K562 (cell line): ENCODE data around the gene TBC1D2B.

Experiments used
- FIP1L1 ChIP-seq: fragments of 200-400 bp; formaldehyde crosslinking; IDR thresholded peaks from 2 replicates; pipeline ENCODE4 v1.6.1; 2018; ENCODE audit warnings: mild to moderate bottlenecking, low read depth, low read length; ENCODE audit not compliant: poor library complexity, severe bottlenecking
- NFXL1 ChIP-seq: fragments of 450-650 bp; formaldehyde crosslinking; IDR thresholded peaks from 2 replicates; pipeline ENCODE4 v1.4.0; 2021; ENCODE audit warnings: mild to moderate bottlenecking
- POLR2AphosphoS2 ChIP-seq: IDR thresholded peaks from 2 replicates; pipeline ENCODE4 v1.6.1; 2012; ENCODE audit warnings: low read length, improper control_type of control experiment
- RAD51 ChIP-seq: fragments of 450-650 bp; IDR thresholded peaks from 2 replicates; pipeline ENCODE4 v1.7.1; 2016; ENCODE audit warnings: low read depth, mild to moderate bottlenecking, borderline replicate concordance
- SETDB1 ChIP-seq: IDR thresholded peaks from one replicate; pipeline ENCODE4 v1.6.1; 2012; ENCODE audit warnings: low read length, control low read depth, inconsistent platforms
- ZNF217 ChIP-seq: sonication (generic); formaldehyde crosslinking; IDR thresholded peaks from 2 replicates; pipeline ENCODE4 v1.8.0; 2022; ENCODE audit warnings: mild to moderate bottlenecking, missing genetic modification reagents
- ZNF76 ChIP-seq: fragments of 250-450 bp; sonication (Bioruptor Pico); IDR thresholded peaks from 2 replicates; pipeline ENCODE4 v1.4.0; 2020; ENCODE audit warnings: mild to moderate bottlenecking, moderate library complexity, borderline replicate concordance
- TF ChIP-seq, protein P1 (sequence below), 2 experiments: fragments of 450-650 bp in 1 of 2; IDR thresholded peaks; 2 replicates each; pipeline ENCODE4 v1.6.1; 2011 to 2017; ENCODE audit warnings: low read depth in 2 of 2, antibody characterized with exemption in 1 of 2, borderline replicate concordance in 1 of 2, low read length in 1 of 2, mild to moderate bottlenecking in 1 of 2, mixed read lengths in 1 of 2; ENCODE audit not compliant: control insufficient read depth in 1 of 2
- TF ChIP-seq, protein P2 (sequence below): fragments of 250-450 bp; sonication (Bioruptor Pico); IDR thresholded peaks from 2 replicates; pipeline ENCODE4 v1.5.0; 2021; ENCODE audit warnings: mild to moderate bottlenecking, borderline replicate concordance
- TF ChIP-seq, protein P3 (sequence below): fragments of 250-450 bp; sonication (Bioruptor Pico); IDR thresholded peaks from 2 replicates; pipeline ENCODE4 v1.8.0; 2021; ENCODE audit warnings: moderate library complexity, mild to moderate bottlenecking, inconsistent platforms
- TF ChIP-seq, protein P4 (sequence below), 3 experiments: IDR thresholded peaks in 2 of 3; conservative IDR thresholded peaks in 1 of 3; 2 replicates each; pipeline ENCODE4 v1.5.1; 2011 to 2012; ENCODE audit warnings: low read length in 3 of 3, mild to moderate bottlenecking in 3 of 3, control low read depth in 2 of 3, improper control_type of control experiment in 1 of 3, inconsistent platforms in 1 of 3, low read depth in 1 of 3, mixed read lengths in 1 of 3, moderate library complexity in 1 of 3; ENCODE audit not compliant: insufficient read depth in 2 of 3
- TF ChIP-seq, protein P5 (sequence below): fragments of 200-800 bp; sonication (Bioruptor generic); IDR thresholded peaks from 2 replicates; pipeline ENCODE4 v1.6.1; 2016; ENCODE audit warnings: missing genetic modification characterization, missing compliant biosample characterization

DNA sequence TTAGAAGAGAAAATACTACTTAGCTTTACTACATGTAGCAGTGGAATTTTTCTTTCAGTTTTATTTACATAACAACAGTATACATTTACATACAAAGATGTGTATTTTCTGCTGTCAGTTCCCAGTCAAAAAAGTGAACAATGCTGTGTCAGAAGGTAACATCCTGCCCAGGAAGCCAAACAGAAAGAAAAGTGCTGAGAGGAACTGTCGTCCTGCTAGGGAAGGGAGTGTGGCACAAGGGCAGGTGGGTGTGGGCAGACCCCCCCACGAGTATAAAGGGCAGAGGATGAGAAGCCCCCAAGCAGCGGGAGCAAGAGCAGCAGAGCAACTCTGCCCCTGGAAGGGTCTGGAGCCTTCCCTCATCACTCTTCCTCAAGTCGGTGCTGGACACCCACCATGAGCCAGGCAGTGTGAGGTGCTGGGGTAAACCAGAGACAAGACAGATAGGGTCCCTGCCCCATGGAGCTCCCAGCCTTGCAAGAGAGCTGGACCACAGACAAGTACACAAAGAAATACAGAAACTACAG, 39.7 kb downstream of the TBC1D2B start:
- TF ChIP-seq, protein P1, sequence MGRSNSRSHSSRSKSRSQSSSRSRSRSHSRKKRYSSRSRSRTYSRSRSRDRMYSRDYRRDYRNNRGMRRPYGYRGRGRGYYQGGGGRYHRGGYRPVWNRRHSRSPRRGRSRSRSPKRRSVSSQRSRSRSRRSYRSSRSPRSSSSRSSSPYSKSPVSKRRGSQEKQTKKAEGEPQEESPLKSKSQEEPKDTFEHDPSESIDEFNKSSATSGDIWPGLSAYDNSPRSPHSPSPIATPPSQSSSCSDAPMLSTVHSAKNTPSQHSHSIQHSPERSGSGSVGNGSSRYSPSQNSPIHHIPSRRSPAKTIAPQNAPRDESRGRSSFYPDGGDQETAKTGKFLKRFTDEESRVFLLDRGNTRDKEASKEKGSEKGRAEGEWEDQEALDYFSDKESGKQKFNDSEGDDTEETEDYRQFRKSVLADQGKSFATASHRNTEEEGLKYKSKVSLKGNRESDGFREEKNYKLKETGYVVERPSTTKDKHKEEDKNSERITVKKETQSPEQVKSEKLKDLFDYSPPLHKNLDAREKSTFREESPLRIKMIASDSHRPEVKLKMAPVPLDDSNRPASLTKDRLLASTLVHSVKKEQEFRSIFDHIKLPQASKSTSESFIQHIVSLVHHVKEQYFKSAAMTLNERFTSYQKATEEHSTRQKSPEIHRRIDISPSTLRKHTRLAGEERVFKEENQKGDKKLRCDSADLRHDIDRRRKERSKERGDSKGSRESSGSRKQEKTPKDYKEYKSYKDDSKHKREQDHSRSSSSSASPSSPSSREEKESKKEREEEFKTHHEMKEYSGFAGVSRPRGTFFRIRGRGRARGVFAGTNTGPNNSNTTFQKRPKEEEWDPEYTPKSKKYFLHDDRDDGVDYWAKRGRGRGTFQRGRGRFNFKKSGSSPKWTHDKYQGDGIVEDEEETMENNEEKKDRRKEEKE (IDR thresholded peaks at IDR 0.05; ENCODE audit: borderline replicate concordance in 1 of 2, control insufficient read depth in 1 of 2, low read depth in 2 of 2, low read length in 1 of 2): no peak
- TF ChIP-seq ZNF76 (CRISPR knock-in tag): no peak
- no peak for TF ChIP-seq POLR2AphosphoS2
- TF ChIP-seq RAD51: no peak
- TF ChIP-seq SETDB1: no peak
- TF ChIP-seq, protein P2, sequence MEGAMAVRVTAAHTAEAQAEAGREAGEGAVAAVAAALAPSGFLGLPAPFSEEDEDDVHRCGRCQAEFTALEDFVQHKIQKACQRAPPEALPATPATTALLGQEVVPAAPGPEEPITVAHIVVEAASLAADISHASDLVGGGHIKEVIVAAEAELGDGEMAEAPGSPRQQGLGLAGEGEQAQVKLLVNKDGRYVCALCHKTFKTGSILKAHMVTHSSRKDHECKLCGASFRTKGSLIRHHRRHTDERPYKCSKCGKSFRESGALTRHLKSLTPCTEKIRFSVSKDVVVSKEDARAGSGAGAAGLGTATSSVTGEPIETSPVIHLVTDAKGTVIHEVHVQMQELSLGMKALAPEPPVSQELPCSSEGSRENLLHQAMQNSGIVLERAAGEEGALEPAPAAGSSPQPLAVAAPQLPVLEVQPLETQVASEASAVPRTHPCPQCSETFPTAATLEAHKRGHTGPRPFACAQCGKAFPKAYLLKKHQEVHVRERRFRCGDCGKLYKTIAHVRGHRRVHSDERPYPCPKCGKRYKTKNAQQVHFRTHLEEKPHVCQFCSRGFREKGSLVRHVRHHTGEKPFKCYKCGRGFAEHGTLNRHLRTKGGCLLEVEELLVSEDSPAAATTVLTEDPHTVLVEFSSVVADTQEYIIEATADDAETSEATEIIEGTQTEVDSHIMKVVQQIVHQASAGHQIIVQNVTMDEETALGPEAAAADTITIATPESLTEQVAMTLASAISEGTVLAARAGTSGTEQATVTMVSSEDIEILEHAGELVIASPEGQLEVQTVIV (CRISPR knock-in tag): no peak
- TF ChIP-seq, protein P3, sequence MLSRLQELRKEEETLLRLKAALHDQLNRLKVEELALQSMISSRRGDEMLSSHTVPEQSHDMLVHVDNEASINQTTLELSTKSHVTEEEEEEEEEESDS (CRISPR knock-in tag): no peak
- no peak for TF ChIP-seq ZNF217 (CRISPR knock-in tag)
- TF ChIP-seq NFXL1 (CRISPR knock-in tag): no peak
- TF ChIP-seq, protein P4, sequence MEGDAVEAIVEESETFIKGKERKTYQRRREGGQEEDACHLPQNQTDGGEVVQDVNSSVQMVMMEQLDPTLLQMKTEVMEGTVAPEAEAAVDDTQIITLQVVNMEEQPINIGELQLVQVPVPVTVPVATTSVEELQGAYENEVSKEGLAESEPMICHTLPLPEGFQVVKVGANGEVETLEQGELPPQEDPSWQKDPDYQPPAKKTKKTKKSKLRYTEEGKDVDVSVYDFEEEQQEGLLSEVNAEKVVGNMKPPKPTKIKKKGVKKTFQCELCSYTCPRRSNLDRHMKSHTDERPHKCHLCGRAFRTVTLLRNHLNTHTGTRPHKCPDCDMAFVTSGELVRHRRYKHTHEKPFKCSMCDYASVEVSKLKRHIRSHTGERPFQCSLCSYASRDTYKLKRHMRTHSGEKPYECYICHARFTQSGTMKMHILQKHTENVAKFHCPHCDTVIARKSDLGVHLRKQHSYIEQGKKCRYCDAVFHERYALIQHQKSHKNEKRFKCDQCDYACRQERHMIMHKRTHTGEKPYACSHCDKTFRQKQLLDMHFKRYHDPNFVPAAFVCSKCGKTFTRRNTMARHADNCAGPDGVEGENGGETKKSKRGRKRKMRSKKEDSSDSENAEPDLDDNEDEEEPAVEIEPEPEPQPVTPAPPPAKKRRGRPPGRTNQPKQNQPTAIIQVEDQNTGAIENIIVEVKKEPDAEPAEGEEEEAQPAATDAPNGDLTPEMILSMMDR (IDR thresholded peaks at IDR 0.05 in 2 of 3, conservative IDR thresholded peaks at IDR 0.05 in 1 of 3; ENCODE audit: insufficient read depth in 2 of 3, low read depth in 1 of 3, low read length in 3 of 3): no peak
- TF ChIP-seq FIP1L1: no peak
- TF ChIP-seq, protein P5, sequence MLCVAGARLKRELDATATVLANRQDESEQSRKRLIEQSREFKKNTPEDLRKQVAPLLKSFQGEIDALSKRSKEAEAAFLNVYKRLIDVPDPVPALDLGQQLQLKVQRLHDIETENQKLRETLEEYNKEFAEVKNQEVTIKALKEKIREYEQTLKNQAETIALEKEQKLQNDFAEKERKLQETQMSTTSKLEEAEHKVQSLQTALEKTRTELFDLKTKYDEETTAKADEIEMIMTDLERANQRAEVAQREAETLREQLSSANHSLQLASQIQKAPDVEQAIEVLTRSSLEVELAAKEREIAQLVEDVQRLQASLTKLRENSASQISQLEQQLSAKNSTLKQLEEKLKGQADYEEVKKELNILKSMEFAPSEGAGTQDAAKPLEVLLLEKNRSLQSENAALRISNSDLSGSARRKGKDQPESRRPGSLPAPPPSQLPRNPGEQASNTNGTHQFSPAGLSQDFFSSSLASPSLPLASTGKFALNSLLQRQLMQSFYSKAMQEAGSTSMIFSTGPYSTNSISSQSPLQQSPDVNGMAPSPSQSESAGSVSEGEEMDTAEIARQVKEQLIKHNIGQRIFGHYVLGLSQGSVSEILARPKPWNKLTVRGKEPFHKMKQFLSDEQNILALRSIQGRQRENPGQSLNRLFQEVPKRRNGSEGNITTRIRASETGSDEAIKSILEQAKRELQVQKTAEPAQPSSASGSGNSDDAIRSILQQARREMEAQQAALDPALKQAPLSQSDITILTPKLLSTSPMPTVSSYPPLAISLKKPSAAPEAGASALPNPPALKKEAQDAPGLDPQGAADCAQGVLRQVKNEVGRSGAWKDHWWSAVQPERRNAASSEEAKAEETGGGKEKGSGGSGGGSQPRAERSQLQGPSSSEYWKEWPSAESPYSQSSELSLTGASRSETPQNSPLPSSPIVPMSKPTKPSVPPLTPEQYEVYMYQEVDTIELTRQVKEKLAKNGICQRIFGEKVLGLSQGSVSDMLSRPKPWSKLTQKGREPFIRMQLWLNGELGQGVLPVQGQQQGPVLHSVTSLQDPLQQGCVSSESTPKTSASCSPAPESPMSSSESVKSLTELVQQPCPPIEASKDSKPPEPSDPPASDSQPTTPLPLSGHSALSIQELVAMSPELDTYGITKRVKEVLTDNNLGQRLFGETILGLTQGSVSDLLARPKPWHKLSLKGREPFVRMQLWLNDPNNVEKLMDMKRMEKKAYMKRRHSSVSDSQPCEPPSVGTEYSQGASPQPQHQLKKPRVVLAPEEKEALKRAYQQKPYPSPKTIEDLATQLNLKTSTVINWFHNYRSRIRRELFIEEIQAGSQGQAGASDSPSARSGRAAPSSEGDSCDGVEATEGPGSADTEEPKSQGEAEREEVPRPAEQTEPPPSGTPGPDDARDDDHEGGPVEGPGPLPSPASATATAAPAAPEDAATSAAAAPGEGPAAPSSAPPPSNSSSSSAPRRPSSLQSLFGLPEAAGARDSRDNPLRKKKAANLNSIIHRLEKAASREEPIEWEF (CRISPR knock-in tag): no peak
